Stimulated activated CD4-positive, alpha-beta T cell treated with anti-CD3 and anti-CD28 coated beads, Interleukin-4, amount 100 ng/mL, for 24 hours (primary cell): ENCODE measurements around the gene GPR61.

Source experiments
- DNase-seq: peaks from one replicate; pipeline ENCODE4 v3.0.0-alpha.2; 2020

Gene GPR61

DNA sequence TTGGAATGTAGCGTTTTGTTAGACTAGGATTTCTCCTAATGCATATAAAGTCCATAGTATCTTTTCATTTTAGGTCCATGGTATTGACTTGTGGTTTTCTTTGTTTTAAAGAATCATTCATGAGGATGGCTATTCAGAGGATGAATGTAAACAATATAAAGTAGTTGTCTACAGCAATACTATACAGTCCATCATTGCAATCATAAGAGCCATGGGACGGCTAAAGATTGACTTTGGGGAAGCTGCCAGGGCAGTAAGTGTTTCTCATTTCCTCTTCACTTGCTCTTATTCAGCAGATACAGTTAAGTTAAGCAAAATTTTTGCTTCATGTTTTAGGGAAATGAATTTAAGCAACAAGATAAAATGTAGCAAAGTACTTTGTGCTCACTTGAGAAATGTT lies 34.1 kb downstream of the GPR61 start:
- DNase-seq: no peak

DNA sequence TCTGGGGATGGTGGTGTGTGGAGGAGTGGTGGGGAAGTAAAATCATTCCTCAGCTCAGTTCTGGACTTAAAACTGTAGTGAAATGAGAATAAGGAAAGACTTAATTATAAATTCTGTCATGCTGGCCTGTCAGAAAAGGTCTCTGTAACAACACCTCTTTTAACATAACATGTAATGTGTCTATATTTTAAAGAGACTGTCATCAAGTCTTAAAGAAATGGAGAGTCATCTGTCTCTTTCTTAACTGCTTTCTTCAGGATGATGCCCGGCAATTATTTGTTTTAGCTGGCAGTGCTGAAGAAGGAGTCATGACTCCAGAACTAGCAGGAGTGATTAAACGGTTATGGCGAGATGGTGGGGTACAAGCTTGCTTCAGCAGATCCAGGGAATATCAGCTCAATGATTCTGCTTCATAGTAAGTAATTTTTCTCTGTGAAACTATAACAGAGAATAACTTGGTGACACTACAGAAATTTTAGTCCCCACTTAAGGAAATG lies 39.3 kb downstream of the GPR61 start:
- no peak for DNase-seq

DNA sequence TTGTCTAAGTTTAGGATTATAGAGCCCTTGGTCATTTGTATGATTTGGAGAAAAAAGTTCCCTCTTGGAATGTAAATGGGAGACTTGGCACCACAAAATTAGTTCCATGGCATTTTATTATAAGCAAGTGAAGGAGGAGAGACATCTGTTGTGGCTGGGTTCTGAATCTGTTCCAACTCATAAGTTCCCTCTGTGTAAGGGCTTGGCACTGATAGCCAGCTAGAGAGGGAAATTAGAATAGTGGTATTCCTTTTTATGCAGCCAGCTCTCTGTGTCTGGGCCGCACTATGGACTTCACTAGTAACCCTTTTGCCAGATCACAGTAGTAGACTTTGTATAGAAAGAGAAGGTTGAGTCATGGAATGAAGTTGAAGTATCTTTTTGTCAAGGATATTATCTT lies 39.8 kb downstream of the GPR61 start:
- no peak for DNase-seq

DNA sequence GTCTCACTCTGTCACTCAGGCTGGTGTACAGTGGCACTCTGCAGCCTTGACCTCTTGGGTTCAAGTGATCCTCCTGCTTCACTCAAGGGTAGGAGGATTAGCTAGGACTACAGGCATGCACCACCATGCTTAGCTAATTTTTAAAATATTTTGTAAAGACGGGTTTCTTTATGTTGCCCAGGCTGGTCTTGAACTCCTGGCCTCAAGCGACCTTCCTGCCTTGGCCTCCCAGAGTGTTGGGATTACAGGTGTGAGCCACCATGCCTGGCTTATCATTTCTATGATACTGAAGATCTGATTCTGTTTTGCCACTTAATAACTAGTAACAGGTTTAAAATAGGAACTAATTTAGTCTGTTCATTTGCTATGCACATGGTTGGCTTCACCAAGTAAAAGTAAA lies 42.3 kb downstream of the GPR61 start:
- DNase-seq: no peak

DNA sequence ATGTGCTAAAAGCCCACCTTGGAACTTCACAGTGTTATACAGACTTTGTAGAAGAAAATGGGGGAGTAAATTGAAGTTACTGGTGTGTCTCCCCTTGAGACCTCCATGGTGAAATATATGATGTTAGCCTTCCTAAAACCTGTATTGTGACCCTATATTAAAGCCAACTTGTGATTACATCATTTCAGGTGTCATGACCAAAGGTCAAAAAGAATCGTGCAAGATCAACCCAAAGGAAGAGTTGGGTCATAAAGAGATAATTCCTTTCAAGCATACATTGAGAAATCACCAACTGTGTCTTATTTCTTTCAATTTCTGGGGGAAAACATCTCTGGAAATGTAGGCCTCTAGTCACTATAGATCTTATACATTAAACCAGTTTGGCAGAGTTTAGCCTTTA lies 45.1 kb downstream of the GPR61 start:
- no peak for DNase-seq

DNA sequence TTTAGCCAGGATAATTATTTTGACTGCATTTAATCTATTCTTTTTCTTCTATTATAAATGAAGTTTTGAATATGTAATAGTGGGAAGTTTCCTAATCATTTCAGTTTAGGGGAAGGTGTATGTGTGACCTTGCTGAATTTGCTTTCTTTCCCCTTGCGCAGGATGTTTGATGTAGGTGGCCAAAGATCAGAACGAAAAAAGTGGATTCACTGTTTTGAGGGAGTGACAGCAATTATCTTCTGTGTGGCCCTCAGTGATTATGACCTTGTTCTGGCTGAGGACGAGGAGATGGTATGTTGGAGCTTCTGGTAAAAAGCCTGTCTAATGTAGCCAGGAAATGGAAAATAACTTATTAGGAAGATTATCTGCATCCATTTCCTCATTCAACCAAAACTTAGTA lies 46.4 kb downstream of the GPR61 start:
- DNase-seq: no peak

DNA sequence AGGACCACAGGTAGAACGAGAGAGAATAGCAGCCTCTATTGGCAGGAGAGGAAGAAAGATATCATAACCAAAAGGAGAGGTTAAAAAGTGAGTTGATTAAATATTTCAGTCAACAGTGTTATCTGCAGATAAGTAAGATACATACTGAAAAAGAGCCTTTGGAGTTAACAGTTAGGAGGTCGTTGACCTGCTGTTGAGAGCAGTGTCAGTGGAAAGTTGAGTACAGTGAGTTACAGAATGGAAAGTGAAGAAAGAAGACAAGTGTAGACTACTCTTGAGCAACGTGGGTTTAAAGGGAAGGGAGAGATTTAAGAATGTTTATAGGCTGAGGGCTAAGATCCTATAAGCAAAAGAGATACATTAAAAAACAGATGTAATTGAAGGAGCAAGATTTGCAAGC lies 49.5 kb downstream of the GPR61 start:
- no peak for DNase-seq

DNA sequence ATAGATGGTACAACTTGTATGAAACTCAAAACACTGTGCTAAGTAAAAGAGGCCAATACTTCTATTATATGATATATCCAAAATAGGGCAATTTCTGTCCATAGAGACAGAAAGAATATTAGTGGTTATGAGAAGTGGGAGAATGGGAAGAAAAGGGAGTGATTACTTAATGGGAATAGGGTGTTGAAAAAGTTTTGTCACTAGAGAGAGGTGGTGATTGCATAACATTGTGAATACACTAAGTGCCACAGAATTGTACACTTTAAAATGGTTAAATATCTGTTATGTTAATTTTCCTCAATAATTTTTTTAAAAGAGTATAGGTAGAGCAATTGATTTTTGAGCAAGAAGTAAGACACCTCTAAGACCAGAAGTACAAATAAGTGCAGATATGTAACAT lies 50.0 kb downstream of the GPR61 start:
- DNase-seq: no peak

DNA sequence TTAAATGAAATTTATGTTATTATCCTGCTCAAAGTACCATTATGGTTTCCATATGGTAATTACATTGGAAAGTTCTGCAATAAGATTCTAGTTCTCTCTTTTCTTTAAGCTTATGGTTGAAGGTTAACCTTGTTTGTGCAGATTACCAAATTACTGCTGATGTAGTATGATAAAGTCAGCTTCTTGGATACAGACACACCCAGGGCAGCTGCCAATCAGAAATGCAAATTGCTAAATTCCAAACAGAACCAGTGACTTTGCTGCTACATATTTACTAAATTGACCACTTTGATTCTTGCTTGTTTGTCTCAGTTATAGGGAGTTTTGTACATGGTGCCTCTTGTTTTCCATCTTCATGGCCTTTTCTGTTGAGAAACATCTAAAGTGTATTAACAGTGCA lies 53.2 kb downstream of the GPR61 start:
- no peak for DNase-seq

DNA sequence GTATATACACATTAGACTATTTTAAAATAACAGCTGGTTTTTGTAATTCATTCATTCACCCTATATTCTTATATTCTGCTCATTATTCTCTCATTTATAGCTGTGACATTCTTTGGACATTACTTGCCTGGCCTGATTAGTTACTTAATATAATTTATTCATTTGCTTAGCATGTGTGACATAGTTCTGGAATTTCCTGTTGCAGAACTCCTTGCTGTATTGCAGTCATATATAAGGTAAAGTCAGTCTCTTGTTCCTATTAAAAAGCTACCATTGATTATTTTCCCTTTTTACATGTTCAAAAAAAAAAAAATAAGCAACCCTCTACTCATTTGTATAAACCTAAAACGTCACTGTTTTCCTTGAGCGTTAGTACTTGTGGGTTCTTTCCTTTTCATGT lies 55.9 kb downstream of the GPR61 start:
- DNase-seq: no peak
